Right lobe of liver (tissue), 4 donors: ENCODE data around the gene JAKMIP1.

Experiments
- CTCF ChIP-seq, 4 donors: fragments of 200-600 bp in 3 of 4; fragments of 450-650 bp in 1 of 4; IDR thresholded peaks; one replicate each; pipeline versions ENCODE4 v1.5.1 to v1.8.0; 2016 to 2022; ENCODE audit warnings: antibody characterized with exemption in 4 of 4, mild to moderate bottlenecking in 2 of 4
- POLR2A ChIP-seq: fragments of 450-650 bp; IDR thresholded peaks from one replicate; pipeline ENCODE4 v1.6.1; 2017; ENCODE audit warnings: antibody characterized with exemption, mild to moderate bottlenecking
- donor health status: DM: no; HTN: no; CAD: no.
- donor health status: DM: no; HTN: no; CAD: no.
- donor health status: DM: no; HTN: yes; CAD: no.

- no peak for TF ChIP-seq CTCF (IDR thresholded peaks at IDR 0.05)
- TF ChIP-seq POLR2A, result no peak
These were observed 9.6 kb upstream of the JAKMIP1 start for GRCh38 chr4:6209921-6210320.
